ENCODE results near the gene RNF144B.

The RNF144B gene

DNA sequence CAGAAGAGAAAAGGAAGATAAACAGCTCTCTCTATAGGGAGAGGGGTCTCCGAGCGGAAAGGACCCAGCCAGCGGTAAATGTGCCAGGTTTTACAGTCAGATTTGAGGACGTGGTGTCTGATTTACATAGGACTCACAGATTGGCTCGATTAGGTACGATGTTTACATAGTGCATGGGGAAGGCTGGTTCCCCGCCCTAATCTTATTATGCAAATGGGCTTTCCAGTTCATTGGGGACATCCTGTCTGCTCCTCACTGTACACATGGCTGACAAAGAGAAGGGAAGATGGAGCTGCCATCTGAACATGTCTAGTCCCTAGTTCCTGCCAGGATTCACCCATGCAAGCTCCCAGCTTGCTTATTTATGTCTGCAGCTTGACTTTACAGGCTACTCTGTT is 119.9 kb downstream of the RNF144B start:
- H3K4me2 ChIP-seq (ENCODE audit: low read depth, low read length, poor library complexity, severe bottlenecking) = no peak overlapping the region

DNA sequence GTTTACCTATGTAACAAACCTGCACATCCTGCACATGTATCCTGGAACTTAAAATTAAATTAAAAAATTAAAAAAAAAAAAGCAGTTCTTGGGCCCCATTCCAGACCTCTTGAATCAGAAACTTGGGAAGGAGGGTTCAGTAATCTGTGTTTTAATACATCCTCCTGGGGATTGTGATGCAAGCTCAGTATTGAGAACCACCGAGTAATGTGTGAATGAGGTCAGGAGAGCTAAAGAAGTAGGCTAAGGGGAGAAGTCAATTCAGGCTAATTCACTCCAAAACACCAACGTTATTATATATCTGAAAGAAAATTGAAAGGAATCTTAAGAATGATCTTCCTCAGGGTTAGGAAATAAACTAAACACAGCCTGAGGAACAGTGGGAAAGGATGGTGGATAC is 120.4 kb downstream of the RNF144B start:
- Histone ChIP-seq H4K20me1 (ENCODE audit: insufficient read depth, low read length, poor library complexity, severe bottlenecking) (no peaks in the 10 kb centered on the region), H3K27me3 (ENCODE audit: insufficient read depth, low read length, poor library complexity, severe bottlenecking) (no peaks in the 10 kb centered on the region), H3K79me2 (ENCODE audit: insufficient read depth, low read length) (no peaks in the 10 kb centered on the region), H3K9me2 (replicated peaks; ENCODE audit: low read depth, low read length) (no peaks in the 10 kb centered on the region), H3K9me3 (ENCODE audit: insufficient read depth, low read depth, low read length) (no peaks in the 10 kb centered on the region), H3K9ac (ENCODE audit: low read depth, low read length, poor library complexity, severe bottlenecking) (no peak overlapping the region), H3K4me1 (ENCODE audit: insufficient read depth, low read length, poor library complexity, severe bottlenecking) (no peaks in the 10 kb centered on the region), H2AFZ (ENCODE audit: low read length) (no peak overlapping the region), H3K36me3 (ENCODE audit: insufficient read depth, low read length) (no peaks in the 10 kb centered on the region), H3K4me3 (ENCODE audit: low read length, poor library complexity, severe bottlenecking) (no peak overlapping the region), H3F3A (ENCODE audit: low read depth) (no peaks in the 10 kb centered on the region), H3K4me2 (ENCODE audit: low read depth, low read length, poor library complexity, severe bottlenecking) (no peak overlapping the region)
- TF ChIP-seq, protein P1, sequence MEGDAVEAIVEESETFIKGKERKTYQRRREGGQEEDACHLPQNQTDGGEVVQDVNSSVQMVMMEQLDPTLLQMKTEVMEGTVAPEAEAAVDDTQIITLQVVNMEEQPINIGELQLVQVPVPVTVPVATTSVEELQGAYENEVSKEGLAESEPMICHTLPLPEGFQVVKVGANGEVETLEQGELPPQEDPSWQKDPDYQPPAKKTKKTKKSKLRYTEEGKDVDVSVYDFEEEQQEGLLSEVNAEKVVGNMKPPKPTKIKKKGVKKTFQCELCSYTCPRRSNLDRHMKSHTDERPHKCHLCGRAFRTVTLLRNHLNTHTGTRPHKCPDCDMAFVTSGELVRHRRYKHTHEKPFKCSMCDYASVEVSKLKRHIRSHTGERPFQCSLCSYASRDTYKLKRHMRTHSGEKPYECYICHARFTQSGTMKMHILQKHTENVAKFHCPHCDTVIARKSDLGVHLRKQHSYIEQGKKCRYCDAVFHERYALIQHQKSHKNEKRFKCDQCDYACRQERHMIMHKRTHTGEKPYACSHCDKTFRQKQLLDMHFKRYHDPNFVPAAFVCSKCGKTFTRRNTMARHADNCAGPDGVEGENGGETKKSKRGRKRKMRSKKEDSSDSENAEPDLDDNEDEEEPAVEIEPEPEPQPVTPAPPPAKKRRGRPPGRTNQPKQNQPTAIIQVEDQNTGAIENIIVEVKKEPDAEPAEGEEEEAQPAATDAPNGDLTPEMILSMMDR (conservative IDR thresholded peaks at IDR 0.05; ENCODE audit: low read length) = no peak
- TF ChIP-seq EZH2phosphoT487 (IDR thresholded peaks at IDR 0.05; ENCODE audit: borderline replicate concordance) = no peak

More for the DNA sequence above, 119.9 kb downstream of the RNF144B start:
- H3K9ac ChIP-seq (ENCODE audit: low read depth, low read length, poor library complexity, severe bottlenecking) = no peak overlapping the region
- H3K9me3 ChIP-seq (ENCODE audit: insufficient read depth, low read depth, low read length) = no peaks in the 10 kb centered on the region
- H4K20me1 ChIP-seq (ENCODE audit: insufficient read depth, low read length, poor library complexity, severe bottlenecking) = no peaks in the 10 kb centered on the region
- H3K36me3 ChIP-seq (ENCODE audit: insufficient read depth, low read length) = no peaks in the 10 kb centered on the region
- H3F3A ChIP-seq (ENCODE audit: low read depth) = no peaks in the 10 kb centered on the region
- no peak overlapping the region for H3K4me3 ChIP-seq (ENCODE audit: low read length, poor library complexity, severe bottlenecking)
- no peak for TF ChIP-seq EZH2phosphoT487 (IDR thresholded peaks at IDR 0.05; ENCODE audit: borderline replicate concordance)
- TF ChIP-seq, protein P1 (conservative IDR thresholded peaks at IDR 0.05; ENCODE audit: low read length) = no peak
- H2AFZ ChIP-seq (ENCODE audit: low read length) = no peak overlapping the region
- H3K4me1 ChIP-seq (ENCODE audit: insufficient read depth, low read length, poor library complexity, severe bottlenecking) = no peaks in the 10 kb centered on the region
- no peaks in the 10 kb centered on the region for H3K9me2 ChIP-seq (replicated peaks; ENCODE audit: low read depth, low read length)
- H3K79me2 ChIP-seq (ENCODE audit: insufficient read depth, low read length) = no peaks in the 10 kb centered on the region
- no peaks in the 10 kb centered on the region for H3K27me3 ChIP-seq (ENCODE audit: insufficient read depth, low read length, poor library complexity, severe bottlenecking)

DNA sequence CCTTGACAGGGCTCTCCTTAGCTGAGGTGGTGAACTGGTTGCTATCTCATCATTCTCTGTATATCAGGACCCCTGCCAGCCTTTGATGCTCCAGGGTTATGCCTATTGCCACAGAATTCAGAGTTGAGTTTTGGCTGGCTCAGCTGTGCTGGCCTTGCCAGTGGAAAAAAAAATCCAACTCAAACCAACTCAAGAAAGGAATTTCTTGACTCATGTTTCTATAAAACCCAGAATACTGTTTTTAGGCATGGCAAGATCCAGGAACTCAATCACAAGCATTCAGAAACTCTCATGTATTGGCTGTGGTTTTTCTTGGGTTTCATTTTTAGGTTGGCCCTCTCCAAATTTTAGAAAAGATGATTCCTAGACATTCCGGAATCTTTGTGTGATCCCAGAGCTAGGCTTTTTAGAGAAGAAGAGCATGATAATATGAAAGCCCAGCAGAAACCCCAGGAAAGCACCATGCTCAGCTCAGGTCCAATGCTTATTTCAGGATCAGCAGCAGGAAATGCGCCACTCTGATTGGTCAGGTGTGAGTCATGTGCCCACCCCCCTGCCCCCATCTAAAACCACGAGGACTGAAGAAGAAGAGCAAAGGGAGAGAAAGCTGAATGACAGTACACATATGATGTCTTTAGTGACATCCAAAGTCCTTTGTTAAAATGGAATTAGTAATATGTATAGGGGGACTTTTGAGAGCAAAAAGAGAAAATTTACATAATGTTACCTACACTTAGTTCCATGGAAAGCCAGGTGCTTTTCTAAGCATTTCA is 122.9 kb downstream of the RNF144B start:
- no peak overlapping the region for H2AFZ ChIP-seq (ENCODE audit: low read length)
- no peak overlapping the region for H3K4me3 ChIP-seq (ENCODE audit: low read length, poor library complexity, severe bottlenecking)
- no peaks in the 10 kb centered on the region for H3K9me2 ChIP-seq (replicated peaks; ENCODE audit: low read depth, low read length)
- H3K9me3 ChIP-seq (ENCODE audit: insufficient read depth, low read depth, low read length) = no peaks in the 10 kb centered on the region
- no peaks in the 10 kb centered on the region for H3K27me3 ChIP-seq (ENCODE audit: insufficient read depth, low read length, poor library complexity, severe bottlenecking)
- no peaks in the 10 kb centered on the region for H3K79me2 ChIP-seq (ENCODE audit: insufficient read depth, low read length)
- H3K9ac ChIP-seq (ENCODE audit: low read depth, low read length, poor library complexity, severe bottlenecking) = no peak overlapping the region
- H3K4me1 ChIP-seq (ENCODE audit: insufficient read depth, low read length, poor library complexity, severe bottlenecking) = no peaks in the 10 kb centered on the region
- no peaks in the 10 kb centered on the region for H4K20me1 ChIP-seq (ENCODE audit: insufficient read depth, low read length, poor library complexity, severe bottlenecking)
- no peak for TF ChIP-seq EZH2phosphoT487 (IDR thresholded peaks at IDR 0.05; ENCODE audit: borderline replicate concordance)
- TF ChIP-seq, protein P1 (conservative IDR thresholded peaks at IDR 0.05; ENCODE audit: low read length) = no peak
- H3K36me3 ChIP-seq (ENCODE audit: insufficient read depth, low read length) = no peaks in the 10 kb centered on the region
- H3K4me2 ChIP-seq (ENCODE audit: low read depth, low read length, poor library complexity, severe bottlenecking) = no peak overlapping the region
- H3F3A ChIP-seq (ENCODE audit: low read depth) = no peaks in the 10 kb centered on the region

All from Loucy (cell line).